Liver (tissue), 9 donors: ENCODE measurements around the gene GPR173. TPM values are rescaled to one million over a fixed set of nuclear protein-coding genes. Genes with fewer than 3 reads are reported as not detected.

Source experiments
- DNase-seq: peaks from one replicate; pipeline ENCODE4 v3.0.0-alpha.2; 2017; ENCODE audit warnings: low spot score
- H3K27ac ChIP-seq, 2 donors: one replicate each; pipeline ENCODE4 v1.7.0; 2013; ENCODE audit warnings: inconsistent platforms in 2 of 2, low read length in 2 of 2, control low read depth in 1 of 2, low read depth in 1 of 2, mild to moderate bottlenecking in 1 of 2
- H3K27me3 ChIP-seq, 4 donors: one replicate each; pipeline versions ENCODE4 v1.6.1 to v1.7.0; 2013; ENCODE audit warnings: low read length in 3 of 4, inconsistent platforms in 1 of 4, mild to moderate bottlenecking in 1 of 4, moderate library complexity in 1 of 4; ENCODE audit not compliant: control insufficient read depth in 4 of 4, insufficient read depth in 4 of 4
- H3K36me3 ChIP-seq, 4 donors: one replicate each; pipeline versions ENCODE4 v1.6.1 to v1.7.0; 2013; ENCODE audit warnings: low read length in 3 of 4, mild to moderate bottlenecking in 3 of 4, low read depth in 1 of 4, moderate library complexity in 1 of 4; ENCODE audit not compliant: control insufficient read depth in 4 of 4, insufficient read depth in 3 of 4
- H3K4me1 ChIP-seq, 4 donors: one replicate each; pipeline versions ENCODE4 v1.6.1 to v1.7.0; 2013; ENCODE audit warnings: low read length in 3 of 4, mild to moderate bottlenecking in 3 of 4, moderate library complexity in 1 of 4; ENCODE audit not compliant: control insufficient read depth in 4 of 4, insufficient read depth in 4 of 4
- H3K4me3 ChIP-seq, 3 donors: one replicate each; pipeline versions ENCODE4 v1.6.1 to v1.7.0; 2013; ENCODE audit warnings: low read length in 3 of 3, control low read depth in 1 of 3, low read depth in 1 of 3, mild to moderate bottlenecking in 1 of 3
- H3K9ac ChIP-seq, 2 donors: one replicate each; pipeline ENCODE4 v1.7.0; 2013; ENCODE audit warnings: low read length in 2 of 2, mild to moderate bottlenecking in 2 of 2, moderate library complexity in 2 of 2, control low read depth in 1 of 2, low read depth in 1 of 2
- H3K9me3 ChIP-seq, 4 donors: one replicate each; pipeline versions ENCODE4 v1.6.1 to v1.7.0; 2013; ENCODE audit warnings: low read length in 3 of 4; ENCODE audit not compliant: control insufficient read depth in 4 of 4
- ATF3 ChIP-seq: IDR thresholded peaks from 2 replicates; pipeline ENCODE4 v1.6.1; 2016; ENCODE audit warnings: antibody characterized with exemption
- CTCF ChIP-seq: fragments of 150-350 bp; IDR thresholded peaks from 2 replicates; pipeline ENCODE4 v1.5.1; 2017; ENCODE audit warnings: improper control_type of control experiment, low read depth, low read length; ENCODE audit not compliant: missing input control
- EGR1 ChIP-seq, 2 donors: IDR thresholded peaks; 2 replicates each; pipeline ENCODE4 v1.6.1; 2016 to 2018; ENCODE audit warnings: antibody characterized with exemption in 2 of 2, low read depth in 2 of 2
- FOXA1 ChIP-seq: IDR thresholded peaks from 2 replicates; pipeline ENCODE4 v1.6.1; 2016; ENCODE audit warnings: antibody characterized with exemption
- GABPA ChIP-seq, 2 donors: IDR thresholded peaks in 1 of 2; conservative IDR thresholded peaks in 1 of 2; 2 replicates each; pipeline ENCODE4 v1.6.1; 2016; ENCODE audit warnings: antibody characterized with exemption in 2 of 2, mild to moderate bottlenecking in 1 of 2, moderate library complexity in 1 of 2
- HNF4G ChIP-seq: IDR thresholded peaks from 2 replicates; pipeline ENCODE4 v1.6.1; 2016; ENCODE audit warnings: antibody characterized with exemption
- JUND ChIP-seq, 2 donors: IDR thresholded peaks; 2 replicates each; pipeline ENCODE4 v1.6.1; 2016; ENCODE audit warnings: antibody characterized with exemption in 2 of 2
- RAD21 ChIP-seq, 2 donors: IDR thresholded peaks; 2 replicates each; pipeline ENCODE4 v1.6.1; 2016; ENCODE audit warnings: antibody characterized with exemption in 2 of 2, mild to moderate bottlenecking in 2 of 2
- REST ChIP-seq: IDR thresholded peaks from 2 replicates; pipeline ENCODE4 v1.6.1; 2016; ENCODE audit warnings: antibody characterized with exemption, mild to moderate bottlenecking
- RXRA ChIP-seq, 2 donors: IDR thresholded peaks; 2 replicates each; pipeline ENCODE4 v1.6.1; 2017 to 2018; ENCODE audit warnings: antibody characterized with exemption in 2 of 2, mild to moderate bottlenecking in 1 of 2
- SP1 ChIP-seq: IDR thresholded peaks from 2 replicates; pipeline ENCODE4 v1.6.1; 2018; ENCODE audit warnings: antibody characterized with exemption, mild to moderate bottlenecking
- TAF1 ChIP-seq: conservative IDR thresholded peaks from 2 replicates; pipeline ENCODE4 v1.6.1; 2016; ENCODE audit warnings: antibody characterized with exemption, mild to moderate bottlenecking
- YY1 ChIP-seq: IDR thresholded peaks from 2 replicates; pipeline ENCODE4 v1.6.1; 2016; ENCODE audit warnings: antibody characterized with exemption, mild to moderate bottlenecking
- ZBTB33 ChIP-seq: IDR thresholded peaks from 2 replicates; pipeline ENCODE4 v1.6.1; 2016; ENCODE audit warnings: antibody characterized with exemption
- WGBS: extraction: QIAGEN DNeasy Blood & Tissue Kit; methylation state at CpG from one replicate; pipeline ENCODE4 v1.1.7; 2013; 5-methylcytosine and 5-hydroxymethylcytosine counted together
- polyA plus RNA-seq, 2 donors: library from polyadenylated mRNA; stranded (reverse) in 1 of 2; unstranded in 1 of 2; fragments of 200-250 nt in 1 of 2; fragments of >200 nt in 1 of 2; fragmentation: Nextera tagmentation in 1 of 2; extraction: Ambion mirVana in 1 of 2; gene quantifications; one replicate each; pipeline versions ENCODE4 v1.2.1 to v1.2.3, GENCODE V29; 2013 to 2015
- total RNA-seq, 2 donors: library from RNA; depleted of rRNA; stranded (reverse); fragments of >200 nt; gene quantifications; one replicate each; pipeline ENCODE4 v1.2.3, GENCODE V29; 2014
- donor health status: healthy.
- donor health status: healthy.
- donor health status: healthy.
- donor health status: healthy.
- donor health status: healthy.

The GPR173 gene
- total and polyA plus RNA-seq, 4 donors: 0.07 to 0.61 (median 0.25) TPM; not detected in 1

GRCh38 chrX:53018627-53019026, 30.0 kb upstream of the GPR173 start:
- Histone ChIP-seq H3K9me3 (no peaks in the 10 kb centered on the region), H3K36me3 (no peaks in the 10 kb centered on the region), H3K27me3 (peaks cover 0 to 3% (median 0%) of the 10 kb centered on the region in 4 donors), H3K4me1 (no peaks in the 10 kb centered on the region), H3K27ac (no peak overlapping the region), H3K9ac (no peak overlapping the region), H3K4me3 (no peak overlapping the region)
- no peak for TF ChIP-seq SP1
- no peak for DNase-seq
- WGBS: 24% methylated on average over 4 of the region's 4 CpGs

- H3K27me3 ChIP-seq: no peaks in the 10 kb centered on the region
Observed at GRCh38 chrX:53022381-53022780, 26.2 kb upstream of the GPR173 start.

GRCh38 chrX:53028678-53029077, 19.9 kb upstream of the GPR173 start:
- Histone ChIP-seq H3K9me3 (no peaks in the 10 kb centered on the region), H3K27ac (no peak overlapping the region), H3K4me3 (no peak overlapping the region), H3K36me3 (no peaks in the 10 kb centered on the region), H3K4me1 (no peaks in the 10 kb centered on the region), H3K27me3 (no peaks in the 10 kb centered on the region), H3K9ac (no peak overlapping the region)
- TF ChIP-seq TAF1 (no peak), CTCF (no peak), ATF3 (no peak), RAD21 (IDR thresholded peaks at IDR 0.05) (no peak), EGR1 (IDR thresholded peaks at IDR 0.05; ENCODE audit: low read depth in 2 of 2) (no peak), FOXA1 (no peak), YY1 (no peak), GABPA (IDR thresholded peaks at IDR 0.05 in 1 of 2, conservative IDR thresholded peaks at IDR 0.05 in 1 of 2) (no peak), HNF4G (no peak), REST (no peak), RXRA (IDR thresholded peaks at IDR 0.05) (no peak)
- 74% methylated on average over 1 of the region's 1 CpG for WGBS
- no peak for DNase-seq

More at GRCh38 chrX:53022381-53022780, 26.2 kb upstream of the GPR173 start:
- Histone ChIP-seq H3K9ac (no peak overlapping the region), H3K4me1 (no peaks in the 10 kb centered on the region), H3K36me3 (no peaks in the 10 kb centered on the region), H3K9me3 (no peaks in the 10 kb centered on the region), H3K4me3 (no peak overlapping the region), H3K27ac (no peak overlapping the region)
- 26% methylated on average over 5 of the region's 8 CpGs for WGBS
- TF ChIP-seq JUND (IDR thresholded peaks at IDR 0.05): no peak
- no peak for TF ChIP-seq ZBTB33
- DNase-seq: no peak
